SK-N-MC (cell line): ENCODE measurements around the gene SMURF1.

ENCODE experiments used
- EZH2 ChIP-seq: fragments of 200-600 bp; sonication (generic); IDR thresholded peaks from one replicate; pipeline ENCODE4 v1.6.1; 2017; ENCODE audit warnings: antibody characterized with exemption
- FOXP2 ChIP-seq: optimal IDR thresholded peaks from 2 replicates; pipeline ENCODE3; 2011; ENCODE audit warnings: mild to moderate bottlenecking, moderate library complexity; ENCODE audit not compliant: insufficient read depth; ENCODE audit errors: extremely low read length, control extremely low read depth
- POLR2AphosphoS5 ChIP-seq: IDR thresholded peaks from 2 replicates; pipeline ENCODE4 v1.6.1; 2012; ENCODE audit warnings: mild to moderate bottlenecking, low read depth, low read length, borderline replicate concordance

DNA sequence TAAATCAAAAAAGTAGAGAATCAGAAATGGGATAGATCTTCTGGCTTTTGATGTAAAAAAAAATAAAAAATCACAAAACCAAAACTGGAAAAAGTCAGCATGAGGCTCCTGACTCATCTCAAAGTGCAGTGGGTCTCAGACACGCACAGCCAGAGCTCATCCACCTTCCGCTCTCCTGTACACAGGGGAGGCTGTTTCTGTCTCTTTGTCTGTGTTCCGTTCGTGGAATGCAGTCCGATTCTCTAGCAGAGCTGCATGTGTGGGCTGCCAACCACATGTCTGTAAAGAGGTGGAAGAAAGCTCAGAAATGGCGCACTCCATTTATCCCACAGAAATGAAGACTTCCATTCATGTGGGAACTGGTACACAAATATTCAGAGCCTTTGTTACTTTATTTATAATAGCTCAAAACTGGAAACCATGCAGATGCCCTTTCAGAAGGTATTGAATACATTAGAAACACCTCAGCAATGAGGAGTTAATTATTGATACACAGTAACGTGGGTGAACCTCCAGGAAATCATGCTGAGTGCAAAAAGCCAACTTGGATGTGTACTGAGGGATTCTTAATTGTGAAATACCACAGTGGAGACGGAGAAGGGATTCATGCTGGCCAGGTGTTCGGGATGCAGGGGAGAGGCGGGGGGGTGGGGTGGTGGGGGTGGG is 142.3 kb downstream of the SMURF1 start:
- TF ChIP-seq EZH2 (no peak), POLR2AphosphoS5 (no peak), FOXP2 (no peak)
